H9 (cell line): Measurements from ENCODE around the gene BIRC5. TPM values are rescaled to one million over a fixed set of nuclear protein-coding genes. Genes with fewer than 3 reads are reported as not detected.
A peak's percentile ranks its signal among the peaks of the same experiment; 100 is the strongest.
"Not testable (repeated sequence)": the region's sequence is repeated elsewhere in the genome, so short reads cannot be mapped to it uniquely, and the experiment has no call there.

Source experiments
- DNase-seq: peaks from one replicate; pipeline ENCODE4 v3.0.0-alpha.2; 2017
- H2AFZ ChIP-seq: one replicate; pipeline ENCODE4 v1.6.1; 2013; ENCODE audit warnings: mild to moderate bottlenecking, low read length, control low read depth, moderate library complexity
- H2AK5ac ChIP-seq: 2 replicates; pipeline ENCODE4 v1.6.1; 2013; ENCODE audit warnings: low read length, control low read depth, mixed read lengths; ENCODE audit not compliant: insufficient read length
- H2BK120ac ChIP-seq: one replicate; pipeline ENCODE4 v1.6.1; 2013; ENCODE audit warnings: low read depth, mild to moderate bottlenecking, low read length, control low read depth, inconsistent platforms; ENCODE audit not compliant: poor library complexity, severe bottlenecking
- H2BK12ac ChIP-seq: 2 replicates; pipeline ENCODE4 v1.6.1; 2013; ENCODE audit warnings: low read length, control low read depth, mixed read lengths, low read depth; ENCODE audit not compliant: insufficient read length
- H2BK15ac ChIP-seq: 2 replicates; pipeline ENCODE4 v1.6.1; 2013; ENCODE audit warnings: low read depth, low read length, control low read depth
- H2BK20ac ChIP-seq: one replicate; pipeline ENCODE4 v1.6.1; 2013; ENCODE audit warnings: low read depth, mild to moderate bottlenecking, low read length, control low read depth, inconsistent platforms; ENCODE audit not compliant: poor library complexity, severe bottlenecking
- H2BK5ac ChIP-seq: 2 replicates; pipeline ENCODE4 v1.6.1; 2013; ENCODE audit warnings: low read length, control low read depth, mixed read lengths; ENCODE audit not compliant: insufficient read length
- H3K14ac ChIP-seq: 2 replicates; pipeline ENCODE4 v1.6.1; 2013; ENCODE audit warnings: low read length, control low read depth; ENCODE audit not compliant: insufficient read depth
- H3K18ac ChIP-seq: 2 replicates; pipeline ENCODE4 v1.6.1; 2013; ENCODE audit warnings: low read depth, mild to moderate bottlenecking, mixed read lengths, low read length, control low read depth; ENCODE audit not compliant: insufficient read length
- H3K23ac ChIP-seq: 2 replicates; pipeline ENCODE4 v1.6.1; 2013; ENCODE audit warnings: low read length, control low read depth, mixed read lengths, low read depth; ENCODE audit not compliant: insufficient read length
- H3K23me2 ChIP-seq: 2 replicates; pipeline ENCODE4 v1.6.1; 2013; ENCODE audit warnings: low read depth, mild to moderate bottlenecking, mixed read lengths, low read length, control low read depth; ENCODE audit not compliant: insufficient read length, poor library complexity, severe bottlenecking
- H3K27ac ChIP-seq: 2 replicates; pipeline ENCODE4 v1.5.1; 2013; ENCODE audit warnings: low read length, control low read depth, mixed read lengths, low read depth; ENCODE audit not compliant: insufficient read length
- H3K27me3 ChIP-seq: 2 replicates; pipeline ENCODE4 v1.6.1; 2013; ENCODE audit warnings: low read length, control low read depth, inconsistent platforms; ENCODE audit not compliant: insufficient read depth
- H3K4ac ChIP-seq: 2 replicates; pipeline ENCODE4 v1.6.1; 2013; ENCODE audit warnings: low read depth, mild to moderate bottlenecking, control low read depth, inconsistent platforms, low read length, moderate library complexity
- H3K4me1 ChIP-seq: 2 replicates; pipeline ENCODE4 v1.6.1; 2013; ENCODE audit warnings: low read length, control low read depth, inconsistent platforms; ENCODE audit not compliant: insufficient read depth
- H3K4me2 ChIP-seq: 2 replicates; pipeline ENCODE4 v1.6.1; 2013; ENCODE audit warnings: low read length, control low read depth, mixed read lengths; ENCODE audit not compliant: insufficient read length, insufficient read depth
- H3K56ac ChIP-seq: 2 replicates; pipeline ENCODE4 v1.6.1; 2013; ENCODE audit warnings: low read depth, mild to moderate bottlenecking, mixed read lengths, low read length, control low read depth; ENCODE audit not compliant: insufficient read length
- H3K79me1 ChIP-seq: 2 replicates; pipeline ENCODE4 v1.6.1; 2013; ENCODE audit warnings: low read depth, mild to moderate bottlenecking, moderate library complexity, low read length, control low read depth, inconsistent platforms; ENCODE audit not compliant: insufficient read depth, poor library complexity, severe bottlenecking
- H3K79me2 ChIP-seq: 2 replicates; pipeline ENCODE4 v1.6.1; 2013; ENCODE audit warnings: low read length, control low read depth, inconsistent platforms; ENCODE audit not compliant: insufficient read depth
- H3K9ac ChIP-seq: 2 replicates; pipeline ENCODE4 v1.6.1; 2013; ENCODE audit warnings: low read length, control low read depth, mixed read lengths; ENCODE audit not compliant: insufficient read length; ENCODE audit errors: extremely low read depth
- H3K9me3 ChIP-seq: one replicate; pipeline ENCODE4 v1.6.1; 2013; ENCODE audit warnings: low read depth, low read length, inconsistent platforms; ENCODE audit not compliant: control insufficient read depth
- H3T11ph ChIP-seq: one replicate; pipeline ENCODE4 v1.6.1; 2013; ENCODE audit warnings: mild to moderate bottlenecking, low read length, control low read depth, inconsistent platforms
- H4K20me1 ChIP-seq: one replicate; pipeline ENCODE4 v1.6.1; 2013; ENCODE audit not compliant: control insufficient read depth, insufficient read length, insufficient read depth
- H4K5ac ChIP-seq: 2 replicates; pipeline ENCODE4 v1.6.1; 2013; ENCODE audit warnings: low read depth, mild to moderate bottlenecking, mixed read lengths, low read length, control low read depth; ENCODE audit not compliant: insufficient read length
- H4K8ac ChIP-seq: replicated peaks from 2 replicates; pipeline ENCODE4 v1.6.1; 2013; ENCODE audit warnings: low read length, control low read depth, mixed read lengths, low read depth; ENCODE audit not compliant: insufficient read length
- H4K91ac ChIP-seq: 2 replicates; pipeline ENCODE4 v1.6.1; 2013; ENCODE audit warnings: low read depth, mild to moderate bottlenecking, moderate library complexity, mixed read lengths, low read length, control low read depth; ENCODE audit not compliant: insufficient read length
- H3K27ac Mint-ChIP-seq, 3 experiments: 2 replicates in 2 of 3; 3 replicates in 1 of 3; pipeline ENCODE4 v1.8.0; 2020 to 2021; ENCODE audit warnings: mixed read lengths in 3 of 3, mild to moderate bottlenecking in 1 of 3, moderate library complexity in 1 of 3
- H3K27me3 Mint-ChIP-seq: 2 replicates; pipeline ENCODE4 v1.8.0; 2021; ENCODE audit warnings: low read depth, mild to moderate bottlenecking, moderate library complexity, mixed read lengths
- H3K36me3 Mint-ChIP-seq, 3 experiments: 2 replicates in 2 of 3; 3 replicates in 1 of 3; pipeline ENCODE4 v1.8.0; 2020 to 2021; ENCODE audit warnings: low read depth in 3 of 3, mixed read lengths in 3 of 3; ENCODE audit not compliant: insufficient read depth in 1 of 3
- H3K4me1 Mint-ChIP-seq, 2 experiments: 2 replicates each; pipeline ENCODE4 v1.8.0; 2020; ENCODE audit warnings: mixed read lengths in 2 of 2
- H3K4me3 Mint-ChIP-seq, 2 experiments: 2 replicates in 1 of 2; 3 replicates in 1 of 2; pipeline ENCODE4 v1.8.0; 2020 to 2021; ENCODE audit warnings: mild to moderate bottlenecking in 2 of 2, mixed read lengths in 2 of 2, moderate library complexity in 1 of 2
- H3K9me3 Mint-ChIP-seq, 2 experiments: 2 replicates in 1 of 2; 3 replicates in 1 of 2; pipeline ENCODE4 v1.8.0; 2020; ENCODE audit warnings: mild to moderate bottlenecking in 2 of 2, mixed read lengths in 2 of 2, moderate library complexity in 1 of 2
- WGBS: extraction: QIAGEN DNeasy Blood & Tissue Kit; methylation state at CpG from one replicate; pipeline ENCODE4 v1.1.7; 2013; ENCODE audit warnings: missing lambda C conversion rate, low lambda C conversion rate, mixed read lengths; ENCODE audit not compliant: insufficient read length; ENCODE audit errors: extremely low coverage; 5-methylcytosine and 5-hydroxymethylcytosine counted together
- total RNA-seq: library from RNA; stranded (reverse); gene quantifications from 2 replicates; pipeline ENCODE4 v1.2.1, GENCODE V29; 2021
- TF ChIP-seq, protein P1 (sequence below): fragments of 200-600 bp; sonication (generic); conservative IDR thresholded peaks from 3 replicates; pipeline ENCODE4 v1.8.0; 2021; ENCODE audit warnings: antibody characterized with exemption, mild to moderate bottlenecking

The BIRC5 gene
- total RNA-seq, 1 experiment from 2014 or later = 97.8 TPM

DNA sequence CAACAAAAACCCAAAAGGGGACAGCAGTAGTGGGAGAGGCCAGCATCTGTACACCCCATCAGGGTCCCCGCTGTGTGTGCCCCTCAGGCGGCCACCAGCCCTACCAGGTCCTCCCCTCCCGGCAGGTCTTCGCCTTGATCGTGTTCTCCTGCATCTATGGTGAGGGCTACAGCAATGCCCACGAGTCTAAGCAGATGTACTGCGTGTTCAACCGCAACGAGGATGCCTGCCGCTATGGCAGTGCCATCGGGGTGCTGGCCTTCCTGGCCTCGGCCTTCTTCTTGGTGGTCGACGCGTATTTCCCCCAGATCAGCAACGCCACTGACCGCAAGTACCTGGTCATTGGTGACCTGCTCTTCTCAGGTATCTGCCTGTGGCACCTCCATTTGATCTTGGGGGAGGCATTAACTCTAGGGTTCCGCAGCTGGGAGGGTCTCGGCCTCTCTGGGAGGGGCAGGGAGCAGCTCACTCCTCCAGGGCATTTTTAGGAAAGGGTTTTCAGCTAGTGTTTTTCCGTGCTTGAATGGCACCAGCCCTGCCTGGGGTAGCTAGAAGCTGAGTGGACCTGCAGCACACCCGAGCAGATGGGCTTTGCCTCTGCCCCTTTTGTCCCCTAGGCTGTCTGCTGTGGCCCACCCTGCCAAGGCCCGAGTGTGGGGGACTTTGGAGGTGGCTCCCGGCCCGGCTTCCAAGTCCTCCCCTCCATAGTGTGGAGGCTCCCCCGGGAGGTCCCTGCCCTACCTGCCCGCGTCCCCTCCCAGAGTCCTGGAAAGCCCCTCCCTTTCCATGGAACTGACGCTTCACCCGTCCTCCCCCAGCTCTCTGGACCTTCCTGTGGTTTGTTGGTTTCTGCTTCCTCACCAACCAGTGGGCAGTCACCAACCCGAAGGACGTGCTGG, 43.1 kb upstream of the BIRC5 start:
- Histone ChIP-seq H2BK15ac (no peak overlapping the region), H2BK12ac (no peak overlapping the region), H4K8ac (no peak overlapping the region), H4K91ac (no peak overlapping the region), H2BK120ac (no peak overlapping the region), H3K4me2 (no peak overlapping the region), H2BK20ac (no peak overlapping the region), H2BK5ac (no peak overlapping the region), H3K23ac (no peak overlapping the region), H3K9me3 (no peaks in the 10 kb centered on the region), H3K9ac (no peak overlapping the region), H4K5ac (no peak overlapping the region), H3K79me1 (no peaks in the 10 kb centered on the region), H3K18ac (no peak overlapping the region), H3K27me3 (no peaks in the 10 kb centered on the region), H3K14ac (no peak overlapping the region), H3K79me2 (no peaks in the 10 kb centered on the region), H4K20me1 (peaks cover 4% of the 10 kb centered on the region), H3T11ph (no peak overlapping the region), H3K23me2 (no peaks in the 10 kb centered on the region), H3K4ac (no peak overlapping the region), H3K27ac (no peak overlapping the region), H3K56ac (no peak overlapping the region), H2AFZ (no peak overlapping the region), H3K4me1 (no peaks in the 10 kb centered on the region; the same call in 1 of the 2 replicates), H2AK5ac (no peak overlapping the region)
- WGBS = no CpG with 5 or more reads among the region's 31 CpGs
- Mint-ChIP-seq H3K9me3 (no peaks in the 10 kb centered on the region), H3K36me3 (peaks cover 17 to 46% (median 31%) of the 10 kb centered on the region in 3 experiments), H3K4me3 (peak overlapping the region in 1 of 2 experiments; percentile 1; a peak in 1 of 5 replicates), H3K27ac (peak overlapping the region in 1 of 3 experiments; percentile 77; a peak in 2 of 7 replicates), H3K27me3 (no peaks in the 10 kb centered on the region; the same call in 1 of the 2 replicates), H3K4me1 (peaks cover 32 to 53% of the 10 kb centered on the region in 2 experiments)
- TF ChIP-seq, protein P1, sequence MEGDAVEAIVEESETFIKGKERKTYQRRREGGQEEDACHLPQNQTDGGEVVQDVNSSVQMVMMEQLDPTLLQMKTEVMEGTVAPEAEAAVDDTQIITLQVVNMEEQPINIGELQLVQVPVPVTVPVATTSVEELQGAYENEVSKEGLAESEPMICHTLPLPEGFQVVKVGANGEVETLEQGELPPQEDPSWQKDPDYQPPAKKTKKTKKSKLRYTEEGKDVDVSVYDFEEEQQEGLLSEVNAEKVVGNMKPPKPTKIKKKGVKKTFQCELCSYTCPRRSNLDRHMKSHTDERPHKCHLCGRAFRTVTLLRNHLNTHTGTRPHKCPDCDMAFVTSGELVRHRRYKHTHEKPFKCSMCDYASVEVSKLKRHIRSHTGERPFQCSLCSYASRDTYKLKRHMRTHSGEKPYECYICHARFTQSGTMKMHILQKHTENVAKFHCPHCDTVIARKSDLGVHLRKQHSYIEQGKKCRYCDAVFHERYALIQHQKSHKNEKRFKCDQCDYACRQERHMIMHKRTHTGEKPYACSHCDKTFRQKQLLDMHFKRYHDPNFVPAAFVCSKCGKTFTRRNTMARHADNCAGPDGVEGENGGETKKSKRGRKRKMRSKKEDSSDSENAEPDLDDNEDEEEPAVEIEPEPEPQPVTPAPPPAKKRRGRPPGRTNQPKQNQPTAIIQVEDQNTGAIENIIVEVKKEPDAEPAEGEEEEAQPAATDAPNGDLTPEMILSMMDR = no peak
- no peak for DNase-seq

DNA sequence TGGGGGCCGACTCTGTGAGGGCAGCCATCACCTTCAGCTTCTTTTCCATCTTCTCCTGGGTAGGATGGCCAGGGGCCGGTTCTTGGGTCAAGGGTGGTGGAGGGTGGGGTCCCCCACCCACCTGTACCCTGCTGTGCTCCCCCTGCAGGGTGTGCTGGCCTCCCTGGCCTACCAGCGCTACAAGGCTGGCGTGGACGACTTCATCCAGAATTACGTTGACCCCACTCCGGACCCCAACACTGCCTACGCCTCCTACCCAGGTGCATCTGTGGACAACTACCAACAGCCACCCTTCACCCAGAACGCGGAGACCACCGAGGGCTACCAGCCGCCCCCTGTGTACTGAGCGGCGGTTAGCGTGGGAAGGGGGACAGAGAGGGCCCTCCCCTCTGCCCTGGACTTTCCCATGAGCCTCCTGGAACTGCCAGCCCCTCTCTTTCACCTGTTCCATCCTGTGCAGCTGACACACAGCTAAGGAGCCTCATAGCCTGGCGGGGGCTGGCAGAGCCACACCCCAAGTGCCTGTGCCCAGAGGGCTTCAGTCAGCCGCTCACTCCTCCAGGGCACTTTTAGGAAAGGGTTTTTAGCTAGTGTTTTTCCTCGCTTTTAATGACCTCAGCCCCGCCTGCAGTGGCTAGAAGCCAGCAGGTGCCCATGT, 42.3 kb upstream of the BIRC5 start:
- H3K9me3 ChIP-seq, H3T11ph ChIP-seq, H3K23me2 ChIP-seq, H3K23ac ChIP-seq, H2AK5ac ChIP-seq, H2BK5ac ChIP-seq, H3K4me2 ChIP-seq, H3K4me1 ChIP-seq, H3K9ac ChIP-seq, H3K18ac ChIP-seq, H4K91ac ChIP-seq, H3K27me3 ChIP-seq, H3K9me3 Mint-ChIP-seq, H2BK15ac ChIP-seq, H3K4ac ChIP-seq, H4K5ac ChIP-seq, H2BK120ac ChIP-seq, H4K8ac ChIP-seq, DNase-seq, H3K14ac ChIP-seq, H3K56ac ChIP-seq, H2BK20ac ChIP-seq, H3K27me3 Mint-ChIP-seq, H3K79me2 ChIP-seq, H3K27ac ChIP-seq, H4K20me1 ChIP-seq, H2BK12ac ChIP-seq, H2AFZ ChIP-seq, H3K79me1 ChIP-seq: not testable (repeated sequence)
- Mint-ChIP-seq H3K4me3 (0 out of 5 replicates have a peak overlapping the region, but pooled peaks of 1 of the 2 experiments have one; percentile 38), H3K4me1 (peaks cover 31 to 57% of the 10 kb centered on the region in 2 experiments), H3K27ac (peak overlapping the region in 1 of 3 experiments; percentile 80; a peak in 4 of 7 replicates), H3K36me3 (peaks cover 19 to 50% (median 36%) of the 10 kb centered on the region in 3 experiments)
- no CpG with 5 or more reads among the region's 19 CpGs for WGBS
